Neuron (in vitro differentiated cells): Measurements from ENCODE around the gene MOB1B.
"Not testable (repeated sequence)": the region's sequence is repeated elsewhere in the genome, so short reads cannot be mapped to it uniquely, and the experiment has no call there.

Experiments used
- H2AFZ ChIP-seq: one replicate; pipeline ENCODE4 v1.6.1; 2013; ENCODE audit warnings: low read depth, mild to moderate bottlenecking, inconsistent platforms, low read length, moderate library complexity
- H3K27me3 ChIP-seq: one replicate; pipeline ENCODE4 v1.6.1; 2013; ENCODE audit warnings: low read length; ENCODE audit not compliant: insufficient read depth
- H3K36me3 ChIP-seq: one replicate; pipeline ENCODE4 v1.6.1; 2013; ENCODE audit warnings: low read length; ENCODE audit not compliant: insufficient read depth
- H3K4me1 ChIP-seq: one replicate; pipeline ENCODE4 v1.6.1; 2013; ENCODE audit warnings: low read length; ENCODE audit not compliant: insufficient read depth
- H3K4me3 ChIP-seq: 2 replicates; pipeline ENCODE4 v1.5.1; 2013; ENCODE audit warnings: mild to moderate bottlenecking, low read length, moderate library complexity
- H3K9me3 ChIP-seq: one replicate; pipeline ENCODE4 v1.6.1; 2013; ENCODE audit warnings: low read length

Gene MOB1B

DNA sequence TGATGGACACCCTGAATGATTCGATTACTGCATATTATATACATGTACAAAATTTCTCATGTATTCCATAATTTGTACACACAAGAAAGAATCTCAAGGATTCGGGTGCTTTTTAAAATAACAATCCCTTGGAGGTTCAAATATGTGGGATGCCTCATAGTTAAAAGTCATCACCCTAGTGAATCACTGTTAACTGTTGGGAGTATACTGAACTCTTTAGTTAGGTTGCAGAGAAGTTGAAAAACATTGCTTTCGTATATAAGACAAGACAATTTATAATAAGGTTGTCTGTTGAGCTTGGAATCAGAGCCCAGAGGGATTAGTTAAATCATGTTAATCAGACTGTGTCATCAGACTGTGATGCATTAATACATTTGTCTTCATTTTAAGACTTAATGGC is 106.9 kb downstream of the MOB1B start:
- H3K36me3 ChIP-seq: peaks cover 25% of the 10 kb centered on the region
- H3K4me3 ChIP-seq: no peak overlapping the region
- H3K27me3 ChIP-seq: no peaks in the 10 kb centered on the region
- H3K9me3 ChIP-seq: peaks cover 8% of the 10 kb centered on the region
- no peaks in the 10 kb centered on the region for H3K4me1 ChIP-seq
- H2AFZ ChIP-seq: no peak overlapping the region

GRCh38 chr4:71009890-71010588 is 107.9 kb downstream of the MOB1B start:
- Histone ChIP-seq H3K4me1 (no peaks in the 10 kb centered on the region), H3K9me3 (peaks cover 5% of the 10 kb centered on the region), H3K36me3 (peaks cover 19% of the 10 kb centered on the region), H3K4me3 (no peak overlapping the region), H3K27me3 (no peaks in the 10 kb centered on the region), H2AFZ (no peak overlapping the region)

GRCh38 chr4:71011451-71011850 is 109.3 kb downstream of the MOB1B start:
- no peaks in the 10 kb centered on the region for H3K4me1 ChIP-seq
- H3K9me3 ChIP-seq: peaks cover 4% of the 10 kb centered on the region
- H3K27me3 ChIP-seq: no peaks in the 10 kb centered on the region
- no peak overlapping the region for H2AFZ ChIP-seq
- H3K4me3 ChIP-seq: no peak overlapping the region
- peaks cover 17% of the 10 kb centered on the region for H3K36me3 ChIP-seq

GRCh38 chr4:71017391-71017790 is 115.2 kb downstream of the MOB1B start:
- not testable (repeated sequence) for H2AFZ ChIP-seq, H3K27me3 ChIP-seq, H3K4me3 ChIP-seq, H3K9me3 ChIP-seq, H3K36me3 ChIP-seq, H3K4me1 ChIP-seq

- Histone ChIP-seq H2AFZ (no peak overlapping the region), H3K4me1 (no peaks in the 10 kb centered on the region), H3K9me3 (no peaks in the 10 kb centered on the region), H3K4me3 (no peak overlapping the region), H3K27me3 (no peaks in the 10 kb centered on the region), H3K36me3 (peaks cover 18% of the 10 kb centered on the region)
Measured at GRCh38 chr4:71020611-71021010, 118.4 kb downstream of the MOB1B start.

DNA sequence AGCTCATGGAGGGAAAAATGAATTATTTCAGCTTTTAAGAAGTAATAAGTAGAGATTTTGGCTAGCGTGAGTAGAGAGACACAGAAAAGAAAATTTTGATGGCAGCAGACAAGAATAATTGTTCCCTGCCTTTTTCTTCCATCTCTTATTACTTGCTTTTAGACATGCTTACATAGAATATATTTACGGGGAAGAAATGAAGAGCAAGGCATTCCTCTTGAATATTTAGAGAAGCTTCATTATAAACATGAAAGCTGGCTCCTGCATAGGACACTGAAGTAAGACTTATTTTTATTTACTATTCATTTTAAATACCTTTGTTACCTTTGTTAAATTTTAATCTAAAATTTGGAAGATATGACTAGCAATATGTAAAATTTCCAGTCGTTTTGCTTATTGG is 123.5 kb downstream of the MOB1B start:
- no peak overlapping the region for H2AFZ ChIP-seq
- no peaks in the 10 kb centered on the region for H3K27me3 ChIP-seq
- no peaks in the 10 kb centered on the region for H3K9me3 ChIP-seq
- H3K4me1 ChIP-seq: no peaks in the 10 kb centered on the region
- peaks cover 52% of the 10 kb centered on the region for H3K36me3 ChIP-seq
- no peak overlapping the region for H3K4me3 ChIP-seq

DNA sequence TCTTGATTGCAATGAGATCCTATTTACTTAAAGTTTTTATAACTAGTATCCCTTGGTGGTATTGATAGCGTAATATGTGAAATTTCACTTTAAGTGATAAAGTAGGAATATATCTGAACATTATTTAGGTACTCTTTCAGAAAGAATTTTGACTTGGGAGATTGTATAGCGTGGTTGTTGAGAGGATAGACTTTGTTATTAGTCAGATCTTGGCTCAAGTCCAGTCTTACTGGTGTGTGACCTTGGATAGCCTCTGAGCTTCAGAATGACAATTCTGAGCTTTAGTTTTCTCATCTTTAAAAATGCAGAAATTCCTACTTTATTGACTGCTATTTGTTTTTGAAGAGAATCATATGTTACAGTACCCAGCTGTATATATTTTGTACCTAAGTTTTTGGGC is 123.9 kb downstream of the MOB1B start:
- Histone ChIP-seq H3K9me3 (no peaks in the 10 kb centered on the region), H2AFZ (no peak overlapping the region), H3K27me3 (no peaks in the 10 kb centered on the region), H3K4me3 (no peak overlapping the region), H3K4me1 (no peaks in the 10 kb centered on the region), H3K36me3 (peaks cover 54% of the 10 kb centered on the region)

GRCh38 chr4:71027611-71028010 is 125.4 kb downstream of the MOB1B start:
- Histone ChIP-seq H3K4me3 (no peak overlapping the region), H3K4me1 (no peaks in the 10 kb centered on the region), H2AFZ (no peak overlapping the region), H3K27me3 (no peaks in the 10 kb centered on the region), H3K36me3 (peaks cover 57% of the 10 kb centered on the region), H3K9me3 (no peaks in the 10 kb centered on the region)

GRCh38 chr4:71029504-71029903 is 127.3 kb downstream of the MOB1B start:
- Histone ChIP-seq H2AFZ (no peak overlapping the region), H3K4me1 (no peaks in the 10 kb centered on the region), H3K36me3 (peaks cover 49% of the 10 kb centered on the region), H3K27me3 (no peaks in the 10 kb centered on the region), H3K9me3 (no peaks in the 10 kb centered on the region), H3K4me3 (no peak overlapping the region)

DNA sequence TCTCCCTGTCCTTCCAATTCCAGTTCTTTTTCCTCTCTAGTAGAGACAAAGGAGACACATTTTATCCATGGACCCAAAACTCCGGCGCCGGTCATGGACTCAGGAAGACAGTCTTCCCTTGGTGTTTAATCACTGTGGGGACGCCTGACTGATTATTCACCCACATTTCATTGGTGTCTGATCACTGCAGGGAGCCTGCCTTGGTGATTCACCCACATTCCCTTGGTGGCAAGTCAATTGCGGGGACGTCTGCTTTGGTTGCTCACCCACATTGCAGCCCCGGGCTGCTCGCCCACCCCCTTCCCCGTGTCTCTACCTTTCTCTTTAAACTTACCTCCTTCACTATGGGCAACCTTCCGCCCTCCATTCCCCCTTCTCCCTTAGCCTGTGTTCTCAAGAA is 129.9 kb downstream of the MOB1B start:
- H3K36me3 ChIP-seq: peaks cover 34% of the 10 kb centered on the region
- H3K4me1 ChIP-seq, H3K27me3 ChIP-seq, H3K9me3 ChIP-seq, H3K4me3 ChIP-seq, H2AFZ ChIP-seq: not testable (repeated sequence)
